Brain pericyte (primary cell): ENCODE results near the gene SIRPB2.
A peak's percentile ranks its signal among the peaks of the same experiment; 100 is the strongest.

ENCODE experiments used
- DNase-seq: peaks from one replicate; pipeline ENCODE4 v3.0.0-alpha.2; 2012; ENCODE audit warnings: low read depth, low spot score

The SIRPB2 gene

DNA sequence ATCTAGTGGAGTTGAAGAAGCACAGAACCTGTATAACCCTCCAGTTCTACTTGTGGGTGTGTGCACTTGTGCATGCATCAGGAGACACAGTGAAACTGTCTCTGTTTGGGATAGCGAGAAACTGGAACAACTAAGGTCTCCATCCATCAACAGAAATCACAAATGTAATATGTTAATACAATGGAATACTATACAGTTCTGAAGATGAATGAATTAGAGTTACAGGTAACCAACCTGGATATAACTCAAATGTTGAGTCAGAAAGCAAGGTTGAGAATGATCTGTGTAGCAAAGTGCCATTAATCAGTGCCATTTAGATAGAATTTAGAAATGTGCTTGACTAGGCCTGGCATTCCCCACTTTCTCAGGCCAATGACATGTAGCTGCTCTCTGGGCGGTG is 20.0 kb downstream of the SIRPB2 start:
- DNase-seq, result no peak

DNA sequence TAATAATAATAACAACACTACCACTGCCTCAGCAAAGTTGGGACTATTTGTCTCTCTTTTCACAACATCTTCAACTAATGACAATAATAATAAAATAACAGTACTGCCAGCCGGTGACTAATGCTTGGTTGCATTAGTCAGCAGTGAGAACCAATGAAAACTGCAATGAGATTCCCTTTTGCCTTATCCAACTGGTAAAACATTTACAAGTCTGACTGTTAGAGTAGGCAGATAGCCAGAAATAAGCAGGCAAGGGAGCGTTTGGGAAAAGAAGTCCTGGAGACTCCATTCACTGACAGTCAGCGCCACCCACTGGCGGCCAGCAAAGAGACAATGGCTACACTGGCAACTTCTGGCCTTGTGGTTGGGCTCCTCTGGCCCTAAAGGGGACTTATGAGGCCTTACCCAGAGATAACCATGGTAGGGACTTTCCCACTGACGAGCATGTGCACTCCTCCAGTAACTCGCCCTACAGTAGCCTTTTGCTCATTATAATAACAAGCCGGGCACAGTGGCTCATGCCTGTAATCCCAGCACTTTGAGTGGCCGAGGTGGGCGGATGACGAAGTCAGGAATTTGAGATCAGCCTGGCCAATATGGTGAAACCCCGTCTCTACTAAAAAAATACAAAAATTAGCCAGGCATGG is 21.2 kb downstream of the SIRPB2 start:
- peak; percentile 90 for DNase-seq

DNA sequence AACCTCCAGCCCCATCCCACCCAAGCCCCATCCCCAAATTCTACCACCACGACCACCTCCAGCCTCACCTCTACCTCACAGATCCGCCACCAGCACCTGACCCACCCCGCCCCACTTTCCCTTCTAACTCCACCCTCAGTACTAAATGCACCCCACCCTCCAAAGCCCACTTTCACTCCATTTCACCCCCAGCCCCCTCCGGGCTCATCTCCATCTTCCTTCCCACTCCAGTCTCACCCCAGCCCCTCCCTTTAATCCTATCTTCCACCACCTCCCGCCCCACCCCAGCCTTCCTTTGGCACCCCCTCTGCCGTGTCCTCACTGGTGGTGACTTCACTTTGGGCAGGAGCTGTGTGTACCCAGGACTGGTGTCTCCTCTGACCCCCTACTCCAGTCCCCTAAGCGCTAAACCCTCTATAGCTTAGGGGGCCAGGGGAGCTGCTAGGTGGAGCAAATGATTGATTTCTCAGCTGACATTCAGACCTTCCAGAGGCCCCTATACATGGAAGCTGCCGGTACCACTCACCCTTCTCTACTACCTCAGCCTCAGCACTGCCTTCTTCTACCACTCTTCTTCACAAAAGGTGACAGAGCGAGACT is 21.8 kb downstream of the SIRPB2 start:
- DNase-seq, result no peak

DNA sequence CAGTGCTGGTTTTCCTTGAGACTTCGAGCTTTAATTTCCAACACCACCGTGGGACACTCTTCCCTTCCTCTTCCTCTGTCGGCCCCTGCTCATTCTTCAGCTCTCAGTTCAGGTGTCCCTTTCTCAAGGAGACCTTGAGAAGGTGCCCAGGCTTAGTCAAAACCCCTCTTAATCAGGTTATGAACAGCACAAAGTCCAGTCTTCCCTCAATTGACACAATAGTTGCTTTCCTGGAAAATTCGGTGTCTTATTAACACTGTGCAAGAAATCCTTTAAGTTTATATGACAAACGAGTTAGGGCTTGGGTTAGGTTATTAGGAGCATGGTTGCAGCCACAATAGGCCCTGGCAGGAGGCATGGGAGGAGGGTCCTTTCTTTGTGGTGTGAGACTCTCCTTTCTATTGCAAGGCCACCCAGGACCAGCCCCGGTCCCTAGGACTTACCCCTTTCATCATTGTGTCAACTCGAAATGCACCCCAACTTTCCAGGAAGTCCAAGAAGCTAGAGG is 23.0 kb downstream of the SIRPB2 start:
- no peak for DNase-seq

DNA sequence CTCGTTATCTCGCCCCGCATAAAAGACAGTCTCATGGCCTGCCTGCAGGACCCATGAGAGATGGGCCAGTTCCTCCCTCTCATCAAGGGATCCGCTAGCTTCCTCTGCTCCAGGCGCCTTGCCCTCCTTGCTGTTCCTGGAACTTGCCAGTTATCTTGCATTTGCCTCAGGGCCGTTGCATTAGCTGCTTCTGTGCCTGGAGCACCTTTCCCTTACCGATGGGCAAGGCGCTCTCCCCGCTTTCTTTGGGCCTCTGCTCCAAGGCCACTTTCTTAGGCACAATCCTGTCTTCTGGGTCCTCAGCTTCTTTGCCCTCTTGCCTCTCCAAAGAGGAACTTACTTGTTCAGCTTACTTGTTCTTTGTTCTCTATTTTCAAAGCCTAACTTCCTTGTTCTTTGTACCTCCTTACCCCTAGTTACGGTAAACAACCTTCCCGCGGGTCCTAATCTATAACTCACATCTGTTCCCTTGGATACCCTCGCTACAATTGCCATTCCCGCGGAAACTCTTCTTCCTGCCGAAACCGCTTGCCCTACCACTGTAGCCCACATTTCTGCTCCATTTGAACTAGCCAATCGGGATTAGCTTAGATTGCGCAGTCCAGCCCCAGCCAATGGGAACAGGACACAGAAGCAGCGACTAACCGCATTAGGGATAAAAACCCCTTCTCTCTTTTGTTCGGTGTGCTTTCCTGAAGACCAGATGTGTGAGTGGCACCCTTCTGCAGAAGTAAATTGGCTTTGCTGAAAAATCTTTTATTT is 23.7 kb downstream of the SIRPB2 start:
- DNase-seq, result no peak

DNA sequence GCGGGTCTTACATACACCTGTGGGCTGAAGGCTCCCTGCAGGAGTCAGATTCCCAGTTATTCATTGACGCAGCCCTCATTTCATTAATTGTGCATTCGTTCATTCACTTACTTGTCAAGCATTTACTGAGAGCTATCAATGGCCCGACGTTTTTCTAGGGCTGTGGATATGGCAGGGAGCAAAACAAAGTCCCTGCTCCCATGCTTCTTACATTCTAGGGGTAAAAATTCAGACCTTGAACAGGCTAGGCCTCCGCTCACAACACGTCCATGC is 24.2 kb downstream of the SIRPB2 start:
- no peak for DNase-seq

DNA sequence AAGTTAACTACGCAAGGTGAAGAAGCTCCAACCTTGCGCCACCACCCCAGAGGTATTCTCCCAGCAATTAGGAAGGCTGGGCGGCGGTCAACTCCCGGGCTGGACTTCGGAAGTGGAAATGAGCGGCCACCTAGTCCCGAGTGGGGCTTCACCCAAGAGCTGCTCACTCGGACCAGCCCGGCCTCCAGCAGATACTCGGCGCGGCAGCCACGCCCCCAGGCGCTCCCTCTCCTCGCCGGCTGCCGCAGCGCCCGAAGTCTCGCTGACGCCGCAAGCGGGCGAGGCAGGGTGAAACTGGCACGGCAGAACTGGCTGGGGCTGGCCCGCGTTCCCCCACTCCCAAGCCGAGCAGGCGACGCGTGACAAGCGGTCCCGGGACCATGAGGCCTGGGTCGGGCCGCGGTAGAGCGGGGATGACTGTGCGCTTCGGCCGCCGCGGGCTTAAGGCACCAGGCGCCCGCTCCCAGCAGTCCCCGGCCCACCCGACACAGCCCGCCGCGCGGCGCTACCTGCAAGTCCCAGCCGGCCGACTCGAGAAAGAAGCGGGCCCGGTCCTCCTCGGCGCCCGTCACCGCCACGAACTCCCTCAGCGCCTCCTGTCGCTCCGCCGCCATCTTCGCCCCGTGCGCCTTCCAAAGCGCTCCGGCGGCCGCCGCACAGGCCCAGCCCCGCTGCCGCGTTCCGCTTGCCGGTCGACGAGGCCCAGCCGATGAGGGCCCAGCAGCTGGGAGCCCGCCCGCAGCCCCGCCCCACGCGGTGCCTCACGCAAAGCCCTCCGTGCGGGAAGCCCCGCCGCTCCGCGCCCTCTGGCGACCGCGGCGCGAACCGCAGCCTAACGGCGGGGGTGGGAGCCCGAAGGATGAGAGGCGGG is 24.8 kb downstream of the SIRPB2 start, which contains the start of gene NSFL1C:
Gene NSFL1C, minus strand, starts transcription at position 639 of the 871 bp plus-strand sequence. Its CDS starts 25 bp downstream, at position 614.
- peak; percentile 66 for DNase-seq

DNA sequence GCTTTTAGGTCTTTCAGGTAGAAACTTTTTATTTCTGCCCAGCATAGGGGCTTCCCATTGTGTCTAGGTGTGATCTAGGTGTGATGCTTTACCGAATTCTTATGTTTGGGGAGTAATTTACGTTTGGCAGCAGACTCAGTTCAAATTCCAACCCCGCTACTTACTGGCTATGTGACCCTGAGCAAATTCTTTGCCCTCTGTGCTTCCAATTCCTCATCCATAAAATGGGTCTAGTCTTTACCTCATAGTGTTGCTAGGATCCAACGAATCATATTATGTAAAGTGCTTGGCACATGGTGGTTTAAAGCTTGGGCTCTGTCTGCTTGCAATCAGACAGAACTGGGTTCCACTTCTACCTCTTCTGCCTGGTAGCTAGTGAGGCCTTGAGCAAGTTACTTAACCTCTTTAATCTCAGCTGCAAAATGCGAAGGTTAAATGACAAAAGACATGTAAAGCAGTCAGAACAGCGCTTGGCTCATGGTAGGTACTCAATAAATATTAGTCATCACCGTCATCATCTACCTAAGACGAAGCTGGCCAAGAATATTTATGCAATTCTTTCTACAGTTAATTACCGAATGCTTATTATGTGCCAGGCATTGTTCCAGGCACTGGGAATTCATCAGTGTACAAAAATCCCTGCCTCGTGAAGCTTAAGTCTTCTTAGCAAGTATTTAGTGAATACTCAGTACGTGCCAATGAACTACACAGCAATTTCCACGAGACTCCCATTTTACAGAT is 25.6 kb downstream of the SIRPB2 start:
- DNase-seq, result no peak

DNA sequence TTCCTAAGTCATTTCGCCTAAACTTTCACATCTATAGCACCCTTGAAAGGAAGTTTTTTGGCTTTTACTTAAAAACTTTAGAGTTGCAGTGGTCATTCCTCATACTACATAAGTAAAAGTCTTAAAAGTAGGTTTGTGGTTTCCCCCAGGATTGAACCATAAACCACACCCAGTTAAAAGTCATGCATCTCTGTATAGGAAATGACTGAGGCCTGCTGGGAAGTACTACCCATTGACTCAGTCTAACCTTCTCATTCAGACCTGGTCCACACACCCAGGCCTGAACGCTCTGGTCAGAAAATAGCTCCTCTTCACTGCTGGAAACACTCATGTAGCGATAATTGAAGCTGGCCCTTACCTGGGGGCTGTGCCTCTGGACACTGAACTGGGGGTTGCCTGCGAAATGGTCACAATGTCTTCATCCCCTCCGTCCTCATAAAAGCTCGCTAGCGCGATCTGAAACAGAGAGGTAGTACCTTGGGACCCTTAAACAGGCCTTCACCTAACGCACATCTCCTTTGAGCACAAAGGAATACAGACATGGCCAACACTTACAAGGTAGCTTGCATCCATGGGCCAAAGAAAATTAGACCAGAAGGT is 27.1 kb downstream of the SIRPB2 start:
- DNase-seq, result no peak

DNA sequence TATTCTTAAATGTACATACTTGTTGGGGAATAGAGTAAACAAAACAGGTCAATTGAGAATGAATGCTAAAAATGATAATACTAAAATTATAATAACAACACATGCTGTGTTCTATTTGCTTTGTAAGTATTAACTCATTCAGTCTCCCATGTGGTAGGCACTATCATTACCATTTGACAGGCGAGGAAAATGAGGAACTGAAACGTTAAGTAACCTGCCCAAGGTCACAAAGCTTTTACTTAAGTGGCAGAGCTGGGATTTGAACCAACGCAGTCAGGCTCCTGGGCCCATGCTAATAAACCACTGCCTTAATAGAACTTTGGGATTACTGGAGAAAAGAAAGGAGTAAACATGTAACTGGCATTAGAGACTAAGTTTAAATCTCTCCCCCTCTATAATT is 28.4 kb downstream of the SIRPB2 start:
- DNase-seq, result no peak

DNA sequence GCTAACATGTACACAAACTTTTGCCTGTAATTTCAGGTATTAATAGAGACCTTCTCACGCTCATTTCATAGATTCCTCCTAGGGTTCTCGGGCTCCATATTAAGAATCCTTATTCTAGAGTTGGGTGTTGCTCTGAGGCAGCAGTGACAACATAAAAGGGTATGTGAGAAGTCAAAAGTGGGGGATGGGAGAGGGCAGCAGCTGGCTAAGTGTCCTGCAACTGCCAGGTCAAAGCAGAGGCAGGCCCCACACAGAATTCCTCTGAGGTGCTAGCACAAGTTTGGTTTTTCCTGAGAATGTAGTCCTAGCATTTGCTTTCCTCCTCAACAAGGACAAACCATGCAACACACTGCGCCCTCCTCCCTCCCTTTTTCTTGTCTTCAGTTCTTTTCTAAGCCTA is 29.2 kb downstream of the SIRPB2 start:
- DNase-seq, result no peak

DNA sequence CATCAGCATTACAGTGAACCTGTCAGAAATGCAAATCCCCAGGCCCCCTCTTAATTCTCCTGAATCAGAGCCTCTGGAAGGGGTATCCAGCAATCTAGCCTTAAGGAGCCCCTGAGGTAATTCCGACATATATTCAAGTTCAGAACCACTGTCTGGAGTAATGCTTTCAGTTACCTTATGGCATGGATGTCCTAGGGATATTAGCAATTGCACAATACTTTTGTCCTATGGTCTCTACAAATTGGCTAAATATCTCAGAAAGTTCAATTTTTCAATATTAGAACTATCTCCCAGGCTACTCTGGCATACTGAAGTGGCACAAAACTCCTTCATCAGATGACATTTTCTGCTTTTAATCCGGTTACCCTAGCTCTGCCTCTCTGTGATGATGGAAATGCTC is 30.9 kb downstream of the SIRPB2 start:
- no peak for DNase-seq

DNA sequence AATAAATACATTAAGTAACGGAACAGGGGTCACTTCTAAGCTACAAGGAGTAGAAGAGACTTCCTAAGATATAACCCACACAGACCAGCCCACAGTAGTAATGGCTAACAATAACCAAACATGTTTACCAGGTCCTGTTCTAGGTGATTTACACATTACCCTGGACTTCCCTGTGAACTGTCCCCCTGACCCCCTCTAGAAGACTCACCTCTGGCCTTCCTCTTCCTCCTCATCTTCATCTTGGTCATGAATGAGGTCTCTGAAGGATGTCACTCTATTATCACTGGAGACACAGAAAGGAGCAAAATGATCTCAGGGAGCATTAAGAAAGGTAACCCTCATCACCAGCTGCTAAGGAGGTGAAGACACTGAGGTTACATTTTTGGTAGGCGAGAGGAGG is 33.2 kb downstream of the SIRPB2 start:
- no peak for DNase-seq

DNA sequence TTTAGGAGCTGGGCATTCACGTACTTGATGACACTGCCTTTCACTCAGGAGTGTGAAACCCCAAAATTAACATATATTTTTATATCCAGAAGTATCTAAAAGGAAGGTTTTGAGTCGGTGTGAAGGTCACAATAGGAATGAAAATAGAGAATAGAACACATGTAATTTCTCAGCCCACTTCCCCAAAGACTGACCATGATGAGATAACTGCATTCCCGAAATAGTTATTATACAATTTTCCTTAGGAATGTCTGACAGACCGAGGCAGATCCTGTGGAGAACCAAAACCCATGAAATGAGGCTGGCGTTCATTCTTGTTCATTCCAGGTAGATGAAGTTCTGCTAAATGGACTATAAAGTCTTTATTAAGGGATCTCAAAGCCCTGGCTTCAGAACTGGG is 34.9 kb downstream of the SIRPB2 start:
- no peak for DNase-seq

DNA sequence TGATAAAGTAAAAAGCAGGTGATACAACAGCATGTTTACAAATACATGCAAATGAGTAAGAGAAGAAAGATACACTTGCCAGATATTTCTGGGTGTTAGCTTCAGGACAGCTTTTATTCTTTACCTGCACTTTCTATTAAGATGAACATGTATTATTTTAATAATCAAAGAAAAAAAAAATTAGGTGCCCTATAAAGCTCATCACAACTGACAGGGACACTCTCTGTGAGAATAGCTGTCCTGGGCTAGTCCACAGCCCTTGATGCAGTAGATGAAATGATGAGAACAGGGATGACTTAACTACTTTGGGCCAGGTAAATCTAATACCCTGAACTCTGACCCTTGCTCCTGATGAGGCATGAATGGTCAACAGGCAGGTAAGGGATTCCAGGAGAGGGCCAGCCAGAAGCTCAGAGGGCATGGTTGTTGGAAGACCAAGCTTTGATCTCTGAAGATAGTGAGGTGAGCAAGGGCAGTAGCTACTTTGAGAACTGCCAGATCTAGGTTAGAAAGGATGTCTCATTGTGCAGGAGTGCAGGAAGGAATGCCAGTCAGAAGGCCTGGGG is 40.2 kb downstream of the SIRPB2 start:
- no peak for DNase-seq

DNA sequence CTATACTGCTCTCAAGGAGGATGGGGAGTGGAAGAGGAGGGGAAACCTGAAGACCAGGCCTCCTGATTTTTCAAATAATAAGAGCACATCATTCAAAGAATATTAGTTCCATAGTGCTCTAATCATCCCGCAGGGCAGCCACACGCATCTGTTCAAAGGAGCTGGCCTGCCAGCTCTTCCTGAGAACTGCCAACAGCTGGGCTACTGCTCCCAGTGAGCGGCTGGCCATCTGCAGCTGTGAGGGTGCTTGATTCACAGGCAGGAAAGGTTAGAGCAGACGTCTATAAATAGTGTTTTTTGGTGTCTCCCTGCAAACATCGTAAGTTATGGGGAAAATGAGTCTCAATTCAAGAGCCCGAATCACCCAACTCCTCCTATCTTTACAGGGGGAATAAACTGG is 41.9 kb downstream of the SIRPB2 start:
- DNase-seq, result no peak

DNA sequence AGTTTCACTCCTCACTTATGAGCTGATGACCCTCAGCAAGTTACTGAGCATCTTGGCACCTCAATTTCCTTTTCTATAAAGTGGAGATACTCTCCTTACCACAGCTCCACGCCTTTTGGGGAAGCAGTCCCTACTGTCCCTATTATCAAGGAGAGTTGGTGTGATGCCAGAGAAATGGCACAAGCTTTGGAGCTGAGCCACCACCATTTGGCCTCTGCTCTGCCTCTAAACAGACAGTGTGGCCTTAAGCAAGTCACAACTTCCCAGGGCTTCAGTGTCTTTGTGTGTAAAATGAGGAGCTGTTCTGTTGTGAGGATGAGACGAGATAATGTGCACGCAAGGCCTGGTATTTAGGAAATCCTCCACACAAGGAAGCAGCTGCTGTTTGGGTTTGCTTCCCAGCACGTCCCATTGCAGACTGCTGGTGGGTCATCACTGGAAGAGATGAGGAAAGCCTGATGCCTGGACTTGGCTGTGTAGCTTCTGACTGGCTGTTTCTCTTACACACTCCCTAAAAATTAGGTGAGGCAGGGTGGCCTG is 43.1 kb downstream of the SIRPB2 start:
- no peak for DNase-seq

DNA sequence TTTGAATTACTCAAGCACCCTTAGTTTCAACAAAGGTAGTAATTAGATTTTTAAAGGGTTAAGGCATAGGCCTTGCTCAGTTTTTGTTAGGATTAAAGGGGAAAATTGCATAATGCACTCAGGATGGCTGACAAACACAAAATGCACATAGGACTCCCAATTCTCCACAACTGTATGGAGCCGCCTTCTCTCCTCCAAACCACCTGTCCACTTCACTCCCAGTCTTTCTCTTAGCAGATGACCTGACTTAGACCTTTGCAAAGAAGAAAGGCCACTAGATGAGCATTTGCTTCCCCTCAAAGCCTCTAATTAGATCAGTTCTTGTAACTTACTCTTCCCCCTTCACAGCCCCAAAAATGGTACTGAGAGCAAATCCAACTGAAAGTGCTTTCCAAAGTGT is 44.7 kb downstream of the SIRPB2 start:
- no peak for DNase-seq

DNA sequence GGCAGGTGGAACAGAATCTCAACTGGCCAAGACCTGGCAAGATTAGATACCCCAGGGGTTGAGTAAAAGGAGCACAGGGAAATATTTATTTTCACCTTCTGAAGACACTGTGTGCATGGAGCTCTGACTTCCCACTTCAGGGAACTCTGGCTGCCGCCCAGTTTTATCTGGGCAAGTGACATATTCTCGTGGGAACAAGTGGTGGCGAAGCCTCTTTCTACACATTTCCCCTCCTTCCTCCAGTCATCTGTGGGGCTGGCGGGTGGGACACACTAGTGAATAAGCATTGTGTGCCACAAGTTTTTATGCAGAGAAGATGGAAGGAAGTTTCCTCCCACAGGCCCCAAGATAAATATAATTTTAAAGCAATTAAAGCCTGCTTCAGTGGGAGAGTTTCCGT is 48.1 kb downstream of the SIRPB2 start:
- DNase-seq, result no peak

DNA sequence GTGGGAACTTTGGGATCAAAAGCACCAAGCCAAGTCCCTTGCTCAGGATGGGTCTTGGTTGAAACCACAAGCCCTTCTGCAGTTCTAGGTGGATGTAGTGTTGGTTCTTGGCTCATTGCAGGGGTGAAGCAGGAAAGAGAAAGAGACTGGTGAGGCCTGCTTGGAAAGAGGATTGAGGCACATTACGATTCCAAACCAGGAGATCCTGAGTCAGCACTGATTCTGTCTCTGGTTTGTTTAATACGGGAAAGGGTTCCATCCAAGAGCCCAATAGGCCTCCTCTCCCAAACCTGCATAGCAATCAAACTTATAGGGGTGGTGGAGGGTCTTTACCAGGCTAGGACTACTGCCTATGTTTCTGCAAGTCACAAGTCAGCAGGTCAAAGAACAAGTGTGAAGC is 48.9 kb downstream of the SIRPB2 start:
- DNase-seq, result no peak
